H7 (cell line): ENCODE results near the gene UNC79. TPM values are rescaled to one million over a fixed set of nuclear protein-coding genes. Genes with fewer than 3 reads are reported as not detected.

Source experiments
- DNase-seq: peaks from one replicate; pipeline ENCODE4 v3.0.0; 2012
- H3K27me3 ChIP-seq: 2 replicates; pipeline ENCODE4 v1.6.0; 2011; ENCODE audit warnings: mild to moderate bottlenecking, low read length; ENCODE audit not compliant: control insufficient read depth, insufficient read depth
- H3K36me3 ChIP-seq: replicated peaks from 2 replicates; pipeline ENCODE4 v1.5.1; 2011; ENCODE audit warnings: low read length; ENCODE audit not compliant: control insufficient read depth, insufficient read depth
- H3K4me3 ChIP-seq: 2 replicates; pipeline ENCODE4 v1.5.1; 2011; ENCODE audit warnings: low read depth, mild to moderate bottlenecking, control low read depth, low read length, moderate library complexity; ENCODE audit not compliant: insufficient read depth
- total RNA-seq: library from RNA; depleted of rRNA; stranded (reverse); fragments of >200 nt; shearing (Covaris generic); gene quantifications from 2 replicates; pipeline ENCODE4 v1.2.3, GENCODE V29; 2014; rRNA removed

The UNC79 gene
- total RNA-seq, 1 experiment from 2014 or later: 1.0 TPM

- H3K36me3 ChIP-seq: no peaks in the 10 kb centered on the region
- H3K4me3 ChIP-seq: no peak overlapping the region
- H3K27me3 ChIP-seq: no peaks in the 10 kb centered on the region
- no peak for DNase-seq
Measured at GRCh38 chr14:93749076-93749420, 318.3 kb downstream of the UNC79 start.

DNA sequence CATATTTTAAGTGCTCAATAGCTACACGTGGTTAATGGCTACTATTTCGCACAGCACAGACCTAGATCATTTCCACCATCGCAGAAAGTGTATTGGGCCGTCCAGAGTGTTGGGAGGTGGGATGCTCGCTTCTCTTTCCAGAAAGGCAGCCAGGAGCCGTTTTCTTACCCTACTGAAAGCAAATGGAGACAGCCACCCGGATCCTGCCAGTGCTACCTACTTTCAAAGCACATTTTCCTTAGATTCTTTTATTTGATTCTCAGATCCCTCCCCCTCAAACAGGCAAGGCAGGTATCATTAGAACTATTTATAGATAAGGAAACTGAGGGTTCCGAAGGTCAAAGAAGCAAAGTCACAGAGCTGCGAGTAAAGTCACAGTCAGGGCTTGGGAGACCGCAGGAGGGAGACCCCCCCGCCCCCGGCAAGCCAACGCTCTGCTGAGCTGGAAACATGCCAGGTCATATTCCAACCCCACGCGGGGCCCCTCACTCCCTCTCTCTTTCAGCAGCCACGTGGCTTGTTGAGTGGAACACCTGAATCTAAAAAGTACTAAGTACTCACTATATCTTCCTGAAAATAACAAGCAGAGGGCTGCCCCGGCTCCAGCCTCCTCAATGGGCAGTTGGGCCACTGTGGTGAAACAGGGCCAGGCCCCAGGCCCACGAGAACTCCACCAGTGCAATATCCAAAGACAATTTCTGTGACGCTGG, 321.4 kb downstream of the UNC79 start:
- Histone ChIP-seq H3K27me3 (no peaks in the 10 kb centered on the region), H3K4me3 (no peak overlapping the region), H3K36me3 (no peaks in the 10 kb centered on the region)
- DNase-seq: no peak

GRCh38 chr14:93752980-93753561, 322.3 kb downstream of the UNC79 start:
- no peak for DNase-seq
- Histone ChIP-seq H3K27me3 (no peaks in the 10 kb centered on the region), H3K36me3 (no peaks in the 10 kb centered on the region), H3K4me3 (no peak overlapping the region)

- no peaks in the 10 kb centered on the region for H3K27me3 ChIP-seq
- no peak overlapping the region for H3K4me3 ChIP-seq
- H3K36me3 ChIP-seq: no peaks in the 10 kb centered on the region
- no peak for DNase-seq
Measured at GRCh38 chr14:93753647-93754046, 322.9 kb downstream of the UNC79 start.

DNA sequence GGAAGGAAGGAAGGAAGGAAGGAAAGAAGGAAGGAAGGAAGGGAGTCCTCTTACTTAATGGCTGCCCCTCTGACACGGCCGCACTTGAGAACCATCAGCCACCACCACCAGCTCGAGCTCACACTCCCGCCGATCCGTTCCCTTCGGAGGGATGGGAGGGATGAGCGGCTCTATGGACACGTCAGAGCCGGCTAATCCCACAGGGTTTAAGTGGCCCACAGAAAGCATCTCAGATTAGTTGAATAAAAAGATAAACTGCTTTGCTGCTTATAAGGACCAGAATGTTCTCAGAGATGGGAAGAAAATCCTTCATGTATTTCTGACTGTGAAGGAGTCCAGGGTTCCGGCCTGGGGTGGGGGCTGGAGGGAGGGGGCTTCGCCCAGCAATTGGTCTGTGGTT, 326.5 kb downstream of the UNC79 start:
- Histone ChIP-seq H3K36me3 (no peaks in the 10 kb centered on the region), H3K4me3 (no peak overlapping the region), H3K27me3 (no peaks in the 10 kb centered on the region)
- DNase-seq: no peak

Other genes with a start within 250 kb of the UNC79 start
- gene MOAP1, start 246.0 kb upstream of the UNC79 start, total RNA-seq: 17.9 and 20.1 TPM in 2 replicates
- 13.9 and 15.1 TPM in 2 replicates for gene LYSET, start 245.6 kb upstream of the UNC79 start, total RNA-seq
- gene GON7, start 223.9 kb upstream of the UNC79 start, total RNA-seq: 5.0 and 8.7 TPM in 2 replicates
- gene UBR7, start 223.7 kb upstream of the UNC79 start, total RNA-seq: 42.2 and 45.7 TPM in 2 replicates
- 13.4 and 17.7 TPM in 2 replicates for gene BTBD7, start 97.9 kb upstream of the UNC79 start, total RNA-seq
- not detected in 2 replicates for gene COX8C, start 83.8 kb upstream of the UNC79 start, total RNA-seq